A673 (cell line): ENCODE measurements around the gene SOBP. TPM values are rescaled to one million over a fixed set of nuclear protein-coding genes. Genes with fewer than 3 reads are reported as not detected.

Experiments
- BruUV-seq: library from RNA; stranded (reverse); fragments of 400-500 nt; replicated peaks from 2 replicates; lab custom pipeline; 2021; lab: Mats Ljungman, UMichigan
- CTCF ChIA-PET: fragments of 300-600 bp; sonication (Branson Sonifier 250); formaldehyde crosslinking; loops from one replicate; lab custom pipeline; 2022; ENCODE audit warnings: antibody characterized with exemption; lab: Charles Lee
- POLR2A ChIA-PET: fragments of 300-600 bp; sonication (Branson Sonifier 250); formaldehyde crosslinking; loops from one replicate; lab custom pipeline; 2022; ENCODE audit warnings: antibody characterized with exemption; ENCODE audit not compliant: low non-redundant PET; lab: Charles Lee
- DNase-seq: peaks from one replicate; pipeline ENCODE4 v3.0.0-alpha.2; 2015; ENCODE audit warnings: low spot score
- H3K27ac ChIP-seq: fragments of 200-600 bp; sonication (generic); 2 replicates; pipeline ENCODE4 v1.5.1; 2016; ENCODE audit warnings: mixed run types, low read depth, mild to moderate bottlenecking, mixed read lengths, antibody characterized with exemption, low read length; ENCODE audit not compliant: poor library complexity, severe bottlenecking
- H3K27me3 ChIP-seq: fragments of 200-600 bp; sonication (generic); replicated peaks from 2 replicates; pipeline ENCODE4 v1.6.1; 2017; ENCODE audit warnings: mixed run types, low read depth, mild to moderate bottlenecking, mixed read lengths, antibody characterized with exemption, low read length; ENCODE audit not compliant: insufficient read depth, poor library complexity
- H3K36me3 ChIP-seq: fragments of 200-600 bp; sonication (generic); 2 replicates; pipeline ENCODE4 v1.6.1; 2016; ENCODE audit warnings: mixed run types, mild to moderate bottlenecking, mixed read lengths, antibody characterized with exemption, low read length; ENCODE audit not compliant: insufficient read depth, poor library complexity, severe bottlenecking
- H3K4me1 ChIP-seq: fragments of 200-600 bp; sonication (generic); 2 replicates; pipeline ENCODE4 v1.6.1; 2017; ENCODE audit warnings: mixed run types, mild to moderate bottlenecking, mixed read lengths, antibody characterized with exemption, low read length; ENCODE audit not compliant: insufficient read depth, poor library complexity, severe bottlenecking
- H3K4me3 ChIP-seq: fragments of 200-600 bp; sonication (generic); 2 replicates; pipeline ENCODE4 v1.5.1; 2016; ENCODE audit warnings: low read depth, mixed run types, mild to moderate bottlenecking, mixed read lengths, low read length; ENCODE audit not compliant: poor library complexity, severe bottlenecking
- H3K9me3 ChIP-seq: fragments of 200-600 bp; sonication (generic); 2 replicates; pipeline ENCODE4 v1.6.1; 2016; ENCODE audit warnings: mixed run types, low read depth, mild to moderate bottlenecking, mixed read lengths, antibody characterized with exemption, low read length; ENCODE audit not compliant: poor library complexity, severe bottlenecking
- EZH2 ChIP-seq: fragments of 200-600 bp; sonication (generic); IDR thresholded peaks from 2 replicates; pipeline ENCODE4 v1.6.1; 2017; ENCODE audit warnings: borderline replicate concordance, low read depth, mild to moderate bottlenecking, mixed read lengths, antibody characterized with exemption, low read length; ENCODE audit not compliant: poor library complexity, severe bottlenecking
- intact Hi-C: fragments of 100-400 bp; cut with micrococcal nuclease; formaldehyde crosslinking; loops from one replicate; pipeline ENCODE4 v1.10.0; 2022; ENCODE audit not compliant: unreplicated experiment
- total RNA-seq: library from RNA; stranded (reverse); gene quantifications from 2 replicates; pipeline ENCODE4 v1.2.3, GENCODE V29; 2021
- TF ChIP-seq, protein P1 (sequence below): fragments of 300-800, 200-600 bp; sonication (generic); conservative IDR thresholded peaks from 2 replicates; pipeline ENCODE4 v1.5.1; 2017; ENCODE audit warnings: low read depth, mild to moderate bottlenecking, antibody characterized with exemption, low read length, moderate library complexity, mixed read lengths

SOBP gene
- total RNA-seq, 1 experiment from 2014 or later = 3.3 TPM

DNA sequence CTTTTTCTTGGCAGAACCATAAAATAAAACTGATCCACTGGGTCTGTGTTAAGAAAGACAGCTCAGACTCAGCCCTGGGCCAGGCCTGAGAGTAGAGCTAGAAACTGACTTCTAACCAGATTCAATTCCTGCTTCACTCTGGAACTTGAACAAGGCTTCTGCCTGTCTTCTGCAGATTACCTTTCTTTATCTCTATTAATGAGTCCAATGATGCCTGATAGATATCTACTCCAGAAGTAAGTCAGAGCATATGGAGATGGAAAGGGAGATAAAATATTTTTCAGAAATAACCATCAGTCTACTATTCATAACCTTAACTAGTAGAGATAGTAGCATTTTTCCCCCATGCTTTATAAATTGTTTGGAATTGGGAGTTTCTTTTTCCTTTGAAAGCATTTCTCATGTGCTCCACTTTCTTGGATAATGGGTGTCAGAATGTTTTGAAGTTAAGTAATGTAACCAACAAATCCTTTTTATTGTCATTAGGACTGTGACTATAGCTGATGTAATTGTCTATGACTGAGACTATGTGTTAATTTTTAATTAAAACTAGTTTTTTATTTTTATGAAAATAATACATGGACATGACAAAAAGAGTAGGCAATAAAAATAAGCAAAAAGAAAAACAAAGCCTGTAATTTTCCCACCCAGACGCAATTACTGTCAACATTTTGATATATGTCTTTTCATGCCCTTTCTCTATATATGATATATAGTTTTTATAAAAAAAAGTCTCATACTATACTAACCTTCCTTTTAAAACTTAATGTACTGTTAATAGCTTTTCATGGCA is 7.2 kb downstream of the SOBP start:
- no peaks in the 10 kb centered on the region for H3K9me3 ChIP-seq
- H3K27me3 ChIP-seq = peaks cover 5% of the 10 kb centered on the region
- no peak overlapping the region for H3K4me3 ChIP-seq
- POLR2A ChIA-PET = no interaction called here
- CTCF ChIA-PET = no interaction called here
- no peak for TF ChIP-seq EZH2
- TF ChIP-seq, protein P1, sequence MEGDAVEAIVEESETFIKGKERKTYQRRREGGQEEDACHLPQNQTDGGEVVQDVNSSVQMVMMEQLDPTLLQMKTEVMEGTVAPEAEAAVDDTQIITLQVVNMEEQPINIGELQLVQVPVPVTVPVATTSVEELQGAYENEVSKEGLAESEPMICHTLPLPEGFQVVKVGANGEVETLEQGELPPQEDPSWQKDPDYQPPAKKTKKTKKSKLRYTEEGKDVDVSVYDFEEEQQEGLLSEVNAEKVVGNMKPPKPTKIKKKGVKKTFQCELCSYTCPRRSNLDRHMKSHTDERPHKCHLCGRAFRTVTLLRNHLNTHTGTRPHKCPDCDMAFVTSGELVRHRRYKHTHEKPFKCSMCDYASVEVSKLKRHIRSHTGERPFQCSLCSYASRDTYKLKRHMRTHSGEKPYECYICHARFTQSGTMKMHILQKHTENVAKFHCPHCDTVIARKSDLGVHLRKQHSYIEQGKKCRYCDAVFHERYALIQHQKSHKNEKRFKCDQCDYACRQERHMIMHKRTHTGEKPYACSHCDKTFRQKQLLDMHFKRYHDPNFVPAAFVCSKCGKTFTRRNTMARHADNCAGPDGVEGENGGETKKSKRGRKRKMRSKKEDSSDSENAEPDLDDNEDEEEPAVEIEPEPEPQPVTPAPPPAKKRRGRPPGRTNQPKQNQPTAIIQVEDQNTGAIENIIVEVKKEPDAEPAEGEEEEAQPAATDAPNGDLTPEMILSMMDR = no peak
- H3K36me3 ChIP-seq = no peaks in the 10 kb centered on the region
- intact Hi-C loops = no loop called here
- H3K27ac ChIP-seq = no peak overlapping the region
- DNase-seq = no peak
- peaks cover 9% of the 10 kb centered on the region for H3K4me1 ChIP-seq
- BruUV-seq = no TSS peak

DNA sequence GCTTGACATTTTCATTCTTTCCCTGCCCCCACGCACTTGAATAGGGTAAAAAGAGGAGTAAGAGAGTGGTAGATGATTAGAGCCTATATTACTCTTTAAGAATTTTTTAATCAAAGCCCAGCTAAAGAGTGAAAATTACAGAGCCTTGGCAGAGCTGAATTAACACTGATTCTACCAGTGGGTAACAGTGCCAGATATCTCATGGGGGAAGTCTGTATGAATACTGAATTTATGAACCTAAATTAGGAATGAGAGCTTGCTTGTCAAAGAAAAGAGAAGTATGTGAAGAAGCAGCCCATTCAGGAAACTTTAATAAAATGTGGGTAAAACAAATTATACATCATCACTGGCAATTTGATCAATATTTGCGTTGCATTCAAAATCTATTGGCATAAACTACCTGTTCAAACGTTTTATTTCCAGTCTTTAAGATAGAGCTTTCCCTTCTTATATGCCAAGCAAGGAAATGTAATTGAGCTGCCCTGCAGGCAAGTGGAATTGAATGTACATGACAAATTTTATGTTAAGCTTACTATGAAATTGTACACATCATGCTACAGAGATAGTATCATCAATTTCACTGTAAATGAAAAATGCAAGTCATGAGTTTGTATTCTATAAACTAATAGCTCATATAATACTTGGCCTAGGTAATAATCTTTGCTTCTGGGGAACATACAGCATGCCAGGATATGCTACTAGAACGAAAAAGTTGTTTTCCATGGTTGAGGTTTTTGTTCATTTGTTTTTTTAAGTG is 14.5 kb downstream of the SOBP start:
- ChIA-PET CTCF (no interaction called here), POLR2A (no interaction called here)
- H3K27me3 ChIP-seq = no peaks in the 10 kb centered on the region
- H3K4me3 ChIP-seq = no peak overlapping the region
- no peaks in the 10 kb centered on the region for H3K9me3 ChIP-seq
- DNase-seq = no peak
- no peaks in the 10 kb centered on the region for H3K36me3 ChIP-seq
- no peak overlapping the region for H3K27ac ChIP-seq
- TF ChIP-seq EZH2 = no peak
- TF ChIP-seq, protein P1 = no peak
- BruUV-seq = no TSS peak
- H3K4me1 ChIP-seq = no peaks in the 10 kb centered on the region
- intact Hi-C loops = no loop called here

DNA sequence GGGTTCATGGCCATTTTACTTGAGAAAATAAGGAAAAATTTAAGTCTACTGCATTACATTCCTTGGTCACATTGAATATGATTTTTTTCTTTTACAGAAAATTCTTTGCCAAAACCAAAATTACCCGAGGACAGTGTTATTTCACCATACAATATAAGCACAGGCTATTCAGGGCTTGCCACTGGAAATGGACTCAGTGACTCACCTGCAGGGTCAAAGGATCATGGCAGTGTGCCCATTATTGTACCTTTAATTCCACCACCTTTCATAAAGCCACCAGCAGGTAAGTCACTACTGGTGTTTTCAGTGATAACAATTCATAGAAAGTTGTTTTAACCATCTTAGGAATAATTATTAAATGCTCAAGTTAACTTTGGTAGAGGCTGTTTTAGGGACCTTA is 16.2 kb downstream of the SOBP start:
- ChIA-PET CTCF (no interaction called here), POLR2A (no interaction called here)
- Histone ChIP-seq H3K9me3 (no peaks in the 10 kb centered on the region), H3K27me3 (no peaks in the 10 kb centered on the region), H3K27ac (no peak overlapping the region), H3K36me3 (no peaks in the 10 kb centered on the region), H3K4me3 (no peak overlapping the region), H3K4me1 (no peaks in the 10 kb centered on the region)
- TF ChIP-seq EZH2 = no peak
- TF ChIP-seq, protein P1 = no peak
- intact Hi-C loops = no loop called here
- BruUV-seq = no TSS peak
- no peak for DNase-seq
